ENCODE measurements around the gene COMMD9. TPM values are rescaled to one million over a fixed set of nuclear protein-coding genes. Genes with fewer than 3 reads are reported as not detected.

The COMMD9 gene
- total and polyA plus RNA-seq, 2 experiments from 2014 or later: 42.2 to 85.3 TPM

DNA sequence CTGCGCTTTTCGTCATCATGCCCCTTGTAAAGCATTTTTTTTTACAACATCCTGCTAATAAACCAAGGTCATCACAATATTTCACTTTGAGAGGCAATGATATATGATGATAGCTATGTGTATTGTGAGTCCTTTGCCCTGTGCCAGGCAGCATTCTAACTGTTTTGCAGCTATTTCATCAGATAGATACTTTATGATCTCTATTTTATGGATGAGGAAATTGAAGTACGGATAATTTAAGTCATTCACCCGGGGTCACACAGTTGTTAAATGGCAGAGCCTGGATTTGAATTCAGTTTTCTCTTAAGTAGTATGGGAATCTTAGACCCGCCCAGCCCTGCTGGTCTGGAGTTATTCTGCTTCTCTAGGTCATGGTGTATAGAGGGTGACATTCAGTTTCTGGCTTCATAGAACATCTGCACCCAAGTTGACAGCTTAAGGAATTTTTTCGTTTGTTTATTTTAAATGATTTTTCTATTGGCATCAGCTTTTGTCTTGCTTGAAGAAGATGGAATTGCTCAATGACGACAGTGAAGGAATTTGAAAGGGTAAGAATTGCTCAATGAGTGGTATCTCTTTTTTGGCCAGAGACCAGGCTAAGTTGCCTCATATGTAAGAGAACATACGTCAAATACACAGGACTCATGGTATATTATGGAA, 7.8 kb upstream of the COMMD9 start:
- H3K79me2 ChIP-seq (ENCODE audit: insufficient read depth): no peaks in the 10 kb centered on the region
- no peaks in the 10 kb centered on the region for H4K20me1 ChIP-seq (ENCODE audit: insufficient read depth)
- H3K9me3 ChIP-seq (ENCODE audit: low read depth): no peaks in the 10 kb centered on the region
- H2AFZ ChIP-seq: no peak overlapping the region
- no peak overlapping the region for H3K9ac ChIP-seq
- peaks cover 12% of the 10 kb centered on the region for H3K4me1 ChIP-seq (ENCODE audit: insufficient read depth)
- no peaks in the 10 kb centered on the region for H3K36me3 ChIP-seq (ENCODE audit: low read depth)
- H3K9me2 ChIP-seq (ENCODE audit: insufficient read depth): no peaks in the 10 kb centered on the region
- peak overlapping the region; percentile 52 for H3K27ac ChIP-seq
- in situ Hi-C loops (cut with MboI): loop anchor here (10.0 kb wide), 1 partner anchor 178 kb away; no protein-coding TSS in a partner anchor
- peak overlapping the region; percentile 41 for H3K4me2 ChIP-seq (ENCODE audit: unreplicated experiment)
- peak; percentile 88 for DNase-seq
- 45 to 46% methylated on average over 8 of the region's 8 CpGs for WGBS, 2 experiments (ENCODE audit: low coverage in 1 of 2, low lambda C conversion rate in 2 of 2, missing lambda C conversion rate in 2 of 2)
- no peaks in the 10 kb centered on the region for H3K27me3 ChIP-seq (replicated peaks; ENCODE audit: insufficient read depth)
- no peak overlapping the region for H3K4me3 ChIP-seq
- TF ChIP-seq EZH2 (IDR thresholded peaks at IDR 0.05; ENCODE audit: insufficient read depth, poor library complexity, severe bottlenecking) (no peak), EZH2phosphoT487 (IDR thresholded peaks at IDR 0.05; ENCODE audit: insufficient read depth, low read depth) (no peak)
- H3F3A ChIP-seq (ENCODE audit: insufficient read depth): peaks cover 12% of the 10 kb centered on the region

DNA sequence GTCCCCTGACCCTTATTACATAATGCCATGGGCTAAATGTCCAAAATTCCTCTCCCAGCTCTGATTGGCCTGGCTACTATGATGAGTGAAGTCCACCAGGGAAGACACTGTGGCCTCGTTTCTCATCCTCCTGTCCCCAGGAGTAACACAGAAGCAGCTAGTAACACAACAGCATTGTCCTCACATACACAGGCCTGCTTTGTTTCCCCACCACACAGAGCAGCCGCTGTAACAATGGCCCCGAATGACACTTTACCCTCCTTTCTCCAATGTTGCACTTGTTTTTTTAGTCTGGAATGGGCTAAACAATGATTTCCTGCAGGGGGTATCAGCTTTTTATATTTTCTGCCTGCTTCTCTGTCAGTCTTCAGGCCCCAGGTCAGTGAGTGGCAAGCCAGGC, 6.7 kb upstream of the COMMD9 start, which contains the start of gene PRR5L:
PRR5L (plus strand) TSS at position 363 of the 400 bp plus-strand sequence. CDS start 104,834 bp downstream, outside the sequence.
- Histone ChIP-seq H3K9ac (no peak within 1 kb of the TSS), H3K27me3 (replicated peaks; ENCODE audit: insufficient read depth) (no peaks in the 10 kb centered on the region), H3K27ac (peak within 1 kb of the TSS; percentile 36; the same call in 1 of the 2 replicates), H3K4me3 (no peak within 1 kb of the TSS), H3K9me3 (ENCODE audit: low read depth) (no peaks in the 10 kb centered on the region), H3K9me2 (ENCODE audit: insufficient read depth) (no peaks in the 10 kb centered on the region), H3K4me1 (ENCODE audit: insufficient read depth) (peaks cover 12% of the 10 kb centered on the region), H4K20me1 (ENCODE audit: insufficient read depth) (no peaks in the 10 kb centered on the region), H2AFZ (no peak within 1 kb of the TSS), H3K36me3 (ENCODE audit: low read depth) (no peaks in the 10 kb centered on the region), H3K79me2 (ENCODE audit: insufficient read depth) (no peaks in the 10 kb centered on the region), H3F3A (ENCODE audit: insufficient read depth) (peaks cover 12% of the 10 kb centered on the region), H3K4me2 (ENCODE audit: unreplicated experiment) (peak within 1 kb of the TSS; percentile 41)
- no peak for DNase-seq
- in situ Hi-C loops (cut with MboI): loop anchor here (10.0 kb wide), 1 partner anchor 179 kb away; no protein-coding TSS in a partner anchor
- 74 to 80% methylated on average over 3 of the region's 3 CpGs for WGBS, 2 experiments (ENCODE audit: low coverage in 1 of 2, low lambda C conversion rate in 2 of 2, missing lambda C conversion rate in 2 of 2)
- TF ChIP-seq EZH2phosphoT487 (IDR thresholded peaks at IDR 0.05; ENCODE audit: insufficient read depth, low read depth) (no peak), EZH2 (IDR thresholded peaks at IDR 0.05; ENCODE audit: insufficient read depth, poor library complexity, severe bottlenecking) (no peak)

DNA sequence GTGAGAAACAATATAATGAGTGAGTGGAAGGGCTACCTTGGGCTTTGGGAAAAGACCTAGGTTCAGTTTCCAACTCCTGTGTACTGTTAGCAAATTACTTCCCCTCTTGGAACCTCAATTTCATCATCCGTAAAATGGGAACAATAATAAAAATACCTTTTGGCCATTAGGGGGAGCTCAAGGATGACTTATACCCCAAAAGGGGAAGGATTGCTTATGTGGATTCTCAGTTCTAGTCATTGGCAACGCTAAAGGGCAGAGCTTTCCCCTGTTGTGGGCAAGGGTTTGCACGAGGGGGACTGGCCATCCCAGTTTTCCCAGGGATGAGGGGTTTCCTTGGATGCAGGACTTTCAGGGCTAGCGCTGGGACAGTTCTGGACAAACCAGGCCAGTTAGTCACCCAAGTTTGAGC, 3.1 kb upstream of the COMMD9 start:
- in situ Hi-C loops (cut with MboI): loop anchor here (10.0 kb wide), 1 partner anchor 182 kb away; no protein-coding TSS in a partner anchor

DNA sequence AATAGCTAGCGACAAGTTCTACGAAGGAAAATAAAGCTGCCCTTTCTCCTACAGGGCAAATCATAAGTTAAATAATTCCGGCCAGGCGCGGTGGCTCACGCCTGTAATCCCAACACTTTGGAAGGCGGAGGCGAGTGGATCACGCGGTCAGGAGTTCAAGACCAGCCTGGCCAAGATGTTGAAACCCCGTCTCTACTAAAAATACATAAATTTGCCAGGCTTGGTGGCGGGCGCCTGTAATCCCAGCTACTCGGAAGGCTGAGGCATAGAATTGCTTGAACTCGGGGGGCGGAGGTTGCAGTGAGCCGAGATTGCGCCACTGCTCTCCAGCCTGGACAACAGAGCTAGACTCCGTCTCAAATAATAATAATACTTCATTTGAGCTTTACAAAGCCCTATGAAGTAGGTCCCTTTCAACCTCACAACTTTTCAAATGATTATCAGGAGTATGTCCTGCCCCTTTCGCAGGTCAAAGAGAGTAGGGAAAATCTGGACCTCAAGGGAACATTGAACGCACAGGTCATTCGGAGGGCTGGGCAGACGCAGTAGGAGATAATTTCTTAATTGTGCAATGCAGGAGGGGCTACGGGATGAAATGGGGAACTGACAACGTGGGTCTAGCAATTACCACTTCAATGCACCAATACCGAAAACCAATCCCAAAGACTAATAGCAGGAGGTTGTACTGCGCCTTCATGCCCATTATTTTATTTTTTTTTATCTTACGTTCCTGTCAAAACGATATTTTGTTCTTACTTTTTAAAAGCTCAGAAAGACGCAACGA, 590 bp downstream of the COMMD9 start:
- peak overlapping the region; percentile 100 for H3K4me3 ChIP-seq
- H3F3A ChIP-seq (ENCODE audit: insufficient read depth): no peaks in the 10 kb centered on the region
- H3K9me3 ChIP-seq (ENCODE audit: low read depth): no peaks in the 10 kb centered on the region
- peaks cover 7% of the 10 kb centered on the region; the same call in 1 of the 2 replicates for H3K4me1 ChIP-seq (ENCODE audit: insufficient read depth)
- H3K79me2 ChIP-seq (ENCODE audit: insufficient read depth): peaks cover 47% of the 10 kb centered on the region
- TF ChIP-seq EZH2 (IDR thresholded peaks at IDR 0.05; ENCODE audit: insufficient read depth, poor library complexity, severe bottlenecking): no peak
- TF ChIP-seq EZH2phosphoT487 (IDR thresholded peaks at IDR 0.05; ENCODE audit: insufficient read depth, low read depth): no peak
- H3K27me3 ChIP-seq (replicated peaks; ENCODE audit: insufficient read depth): no peaks in the 10 kb centered on the region
- H3K9ac ChIP-seq: peak overlapping the region; percentile 91
- H4K20me1 ChIP-seq (ENCODE audit: insufficient read depth): no peaks in the 10 kb centered on the region; the same call in 1 of the 2 replicates
- in situ Hi-C loops (cut with MboI): no loop called here
- WGBS, 2 experiments (ENCODE audit: low coverage in 1 of 2, low lambda C conversion rate in 2 of 2, missing lambda C conversion rate in 2 of 2): 38% methylated on average over 31 of the region's 31 CpGs
- H2AFZ ChIP-seq: peak overlapping the region; percentile 100
- H3K36me3 ChIP-seq (ENCODE audit: low read depth): no peaks in the 10 kb centered on the region
- peak; percentile 45 for DNase-seq
- no peaks in the 10 kb centered on the region for H3K9me2 ChIP-seq (ENCODE audit: insufficient read depth)
- H3K27ac ChIP-seq: peak overlapping the region; percentile 33
- H3K4me2 ChIP-seq (ENCODE audit: unreplicated experiment): peak overlapping the region; percentile 85

More for the DNA sequence above, 3.1 kb upstream of the COMMD9 start:
- no peaks in the 10 kb centered on the region for H3K36me3 ChIP-seq (ENCODE audit: low read depth)
- H3K4me3 ChIP-seq: no peak overlapping the region
- peak; percentile 67 for DNase-seq
- TF ChIP-seq EZH2phosphoT487 (IDR thresholded peaks at IDR 0.05; ENCODE audit: insufficient read depth, low read depth): no peak
- TF ChIP-seq EZH2 (IDR thresholded peaks at IDR 0.05; ENCODE audit: insufficient read depth, poor library complexity, severe bottlenecking): no peak
- H3K27ac ChIP-seq: no peak overlapping the region
- H3K4me1 ChIP-seq (ENCODE audit: insufficient read depth): peaks cover 15% of the 10 kb centered on the region
- peaks cover 17% of the 10 kb centered on the region for H3K79me2 ChIP-seq (ENCODE audit: insufficient read depth)
- 13 to 15% methylated on average over 4 of the region's 4 CpGs for WGBS, 2 experiments (ENCODE audit: low coverage in 1 of 2, low lambda C conversion rate in 2 of 2, missing lambda C conversion rate in 2 of 2)
- peaks cover 9% of the 10 kb centered on the region for H3F3A ChIP-seq (ENCODE audit: insufficient read depth)
- H4K20me1 ChIP-seq (ENCODE audit: insufficient read depth): no peaks in the 10 kb centered on the region
- no peak overlapping the region for H3K9ac ChIP-seq
- no peaks in the 10 kb centered on the region for H3K9me3 ChIP-seq (ENCODE audit: low read depth)
- H2AFZ ChIP-seq: no peak overlapping the region
- no peak overlapping the region for H3K4me2 ChIP-seq (ENCODE audit: unreplicated experiment)
- H3K27me3 ChIP-seq (replicated peaks; ENCODE audit: insufficient read depth): no peaks in the 10 kb centered on the region
- no peaks in the 10 kb centered on the region for H3K9me2 ChIP-seq (ENCODE audit: insufficient read depth)

Data from GM23248 (cell line).